Kidney epithelial cell (primary cell): ENCODE data around the gene PLEKHG4. TPM values are rescaled to one million over a fixed set of nuclear protein-coding genes. Genes with fewer than 3 reads are reported as not detected.

Experiments used
- DNase-seq: peaks from one replicate; pipeline ENCODE4 v3.0.0-alpha.2; 2010; ENCODE audit warnings: low read depth
- H3K27me3 ChIP-seq: 2 replicates; pipeline ENCODE4 v1.6.0; 2011; ENCODE audit warnings: low read length; ENCODE audit not compliant: control insufficient read depth, insufficient read depth
- H3K36me3 ChIP-seq: 2 replicates; pipeline ENCODE4 v1.5.1; 2011; ENCODE audit warnings: low read length; ENCODE audit not compliant: control insufficient read depth, insufficient read depth
- H3K4me3 ChIP-seq: 2 replicates; pipeline ENCODE4 v1.5.1; 2011; ENCODE audit warnings: low read depth, mild to moderate bottlenecking, control low read depth, low read length
- CTCF ChIP-seq: IDR thresholded peaks from 2 replicates; pipeline ENCODE4 v1.5.1; 2011; ENCODE audit warnings: mild to moderate bottlenecking, moderate library complexity, low read length, control low read depth, inconsistent platforms; ENCODE audit not compliant: insufficient read depth, poor library complexity, severe bottlenecking
- total RNA-seq: library from RNA; depleted of rRNA; stranded (reverse); fragments of >200 nt; gene quantifications from 2 replicates; pipeline ENCODE4 v1.2.3, GENCODE V29; 2015

Gene PLEKHG4
- total RNA-seq, 1 donor from 2014 or later = 9.7 TPM

GRCh38 chr16:67264866-67265265, 14.5 kb upstream of the PLEKHG4 start:
- DNase-seq = no peak
- no peak for TF ChIP-seq CTCF
- no peaks in the 10 kb centered on the region for H3K36me3 ChIP-seq

GRCh38 chr16:67265834-67266233, 13.5 kb upstream of the PLEKHG4 start:
- DNase-seq = no peak
- Histone ChIP-seq H3K4me3 (no peak overlapping the region), H3K36me3 (no peaks in the 10 kb centered on the region), H3K27me3 (peaks cover 5% of the 10 kb centered on the region)
- no peak for TF ChIP-seq CTCF

More at GRCh38 chr16:67264866-67265265, 14.5 kb upstream of the PLEKHG4 start:
- H3K4me3 ChIP-seq = no peak overlapping the region
- peaks cover 5% of the 10 kb centered on the region for H3K27me3 ChIP-seq

GRCh38 chr16:67268136-67268579, 11.2 kb upstream of the PLEKHG4 start:
- TF ChIP-seq CTCF = no peak
- DNase-seq = no peak
- peaks cover 3% of the 10 kb centered on the region for H3K27me3 ChIP-seq
- no peak overlapping the region for H3K4me3 ChIP-seq
- no peaks in the 10 kb centered on the region for H3K36me3 ChIP-seq

DNA sequence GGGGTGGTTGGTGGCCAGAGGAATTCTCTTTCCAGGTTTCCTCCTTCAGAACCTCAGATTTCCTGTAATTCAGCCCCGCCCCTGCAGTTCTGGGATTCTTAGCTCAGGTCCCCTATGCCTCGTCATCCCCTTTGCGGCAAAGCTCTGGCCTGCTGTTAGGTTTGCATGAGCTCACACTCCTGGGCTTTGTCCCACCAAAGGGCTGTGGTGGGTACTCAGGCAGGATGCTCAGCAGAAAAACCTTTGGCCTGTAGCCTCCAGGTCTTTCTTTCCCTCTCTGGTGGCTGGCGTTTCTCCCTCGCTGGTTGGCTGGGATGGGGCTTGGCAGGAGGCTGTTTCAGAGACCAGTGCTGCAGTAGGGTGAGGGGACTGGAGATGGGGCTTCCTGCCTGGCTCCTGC, 9.6 kb upstream of the PLEKHG4 start:
- Histone ChIP-seq H3K4me3 (no peak overlapping the region), H3K27me3 (peaks cover 3% of the 10 kb centered on the region), H3K36me3 (no peaks in the 10 kb centered on the region)
- TF ChIP-seq CTCF = no peak
- DNase-seq = no peak

- no peak for TF ChIP-seq CTCF
These were observed 8.4 kb upstream of the PLEKHG4 start for GRCh38 chr16:67270931-67271338.

GRCh38 chr16:67271446-67271845, 7.9 kb upstream of the PLEKHG4 start:
- no peak overlapping the region for H3K4me3 ChIP-seq
- no peaks in the 10 kb centered on the region for H3K36me3 ChIP-seq
- no peaks in the 10 kb centered on the region for H3K27me3 ChIP-seq
- DNase-seq = no peak
- no peak for TF ChIP-seq CTCF

More at GRCh38 chr16:67270931-67271338, 8.4 kb upstream of the PLEKHG4 start:
- DNase-seq = no peak
- Histone ChIP-seq H3K4me3 (no peak overlapping the region), H3K27me3 (peaks cover 2% of the 10 kb centered on the region), H3K36me3 (no peaks in the 10 kb centered on the region)
